Cardiac muscle cell (in vitro differentiated cells and primary cell): ENCODE results near the gene CALN1. TPM values are rescaled to one million over a fixed set of nuclear protein-coding genes. Genes with fewer than 3 reads are reported as not detected.

Experiments used
- DNase-seq, 2 donors: peaks; one replicate each; pipeline versions ENCODE4 v3.0.0 to v3.0.0-alpha.2; 2010 to 2017; ENCODE audit warnings: low read depth in 1 of 2, low spot score in 1 of 2
- H3K27ac ChIP-seq: fragments of 200-600 bp; sonication (generic); 2 replicates; pipeline ENCODE4 v1.5.1; 2016
- H3K27me3 ChIP-seq: fragments of 200-600 bp; sonication (generic); 2 replicates; pipeline ENCODE4 v1.6.0; 2016; ENCODE audit warnings: control low read depth
- H3K36me3 ChIP-seq: fragments of 200-600 bp; sonication (generic); 2 replicates; pipeline ENCODE4 v1.5.1; 2016; ENCODE audit warnings: control low read depth
- H3K4me1 ChIP-seq: fragments of 200-600 bp; sonication (generic); 2 replicates; pipeline ENCODE4 v1.8.1; 2017; ENCODE audit warnings: low read depth, mild to moderate bottlenecking, mixed run types
- H3K4me3 ChIP-seq: fragments of 200-600 bp; sonication (generic); 2 replicates; pipeline ENCODE4 v1.5.1; 2016; ENCODE audit warnings: mild to moderate bottlenecking
- H3K9me3 ChIP-seq: fragments of 200-600 bp; sonication (generic); 2 replicates; pipeline ENCODE4 v1.5.1; 2017; ENCODE audit warnings: low read depth, mild to moderate bottlenecking, control low read depth
- CTCF ChIP-seq: IDR thresholded peaks from 2 replicates; pipeline ENCODE4 v1.5.1; 2012; ENCODE audit warnings: low read depth, mild to moderate bottlenecking, low read length
- polyA plus RNA-seq: library from polyadenylated mRNA; unstranded; fragments of >200 nt; fragmentation: Nextera tagmentation; extraction: Ambion mirVana; gene quantifications from 2 replicates; pipeline ENCODE4 v1.2.1, GENCODE V29; 2016
- total RNA-seq: library from RNA; depleted of rRNA; stranded (reverse); fragments of >200 nt; gene quantifications from 2 replicates; pipeline ENCODE4 v1.2.3, GENCODE V29; 2016

Gene CALN1
- total and polyA plus RNA-seq, 2 experiments from 2014 or later, result 0.03 to 0.18 TPM

- no peak for DNase-seq
- Histone ChIP-seq H3K27me3 (no peaks in the 10 kb centered on the region), H3K36me3 (no peaks in the 10 kb centered on the region), H3K4me1 (no peaks in the 10 kb centered on the region), H3K27ac (no peak overlapping the region), H3K9me3 (no peaks in the 10 kb centered on the region), H3K4me3 (no peak overlapping the region)
- no peak for TF ChIP-seq CTCF
Observed at GRCh38 chr7:72445075-72445474, 32.9 kb upstream of the CALN1 start.

- no peaks in the 10 kb centered on the region for H3K4me1 ChIP-seq
- no peak overlapping the region for H3K27ac ChIP-seq
- H3K27me3 ChIP-seq, result no peaks in the 10 kb centered on the region
- DNase-seq, result no peak
- no peaks in the 10 kb centered on the region for H3K36me3 ChIP-seq
- H3K9me3 ChIP-seq, result no peaks in the 10 kb centered on the region
- TF ChIP-seq CTCF, result no peak
- H3K4me3 ChIP-seq, result no peak overlapping the region
Observed at GRCh38 chr7:72444026-72444776, 32.1 kb upstream of the CALN1 start.

- no peak for TF ChIP-seq CTCF
- DNase-seq, result no peak
Observed at GRCh38 chr7:72441791-72442190, 29.7 kb upstream of the CALN1 start.

GRCh38 chr7:72438491-72438890, 26.4 kb upstream of the CALN1 start:
- no peaks in the 10 kb centered on the region for H3K4me1 ChIP-seq
- H3K4me3 ChIP-seq, result no peak overlapping the region
- H3K36me3 ChIP-seq, result no peaks in the 10 kb centered on the region
- H3K27ac ChIP-seq, result no peak overlapping the region
- DNase-seq, result no peak
- no peaks in the 10 kb centered on the region for H3K9me3 ChIP-seq
- H3K27me3 ChIP-seq, result no peaks in the 10 kb centered on the region
- TF ChIP-seq CTCF, result no peak

More at GRCh38 chr7:72441791-72442190, 29.7 kb upstream of the CALN1 start:
- Histone ChIP-seq H3K4me3 (no peak overlapping the region), H3K9me3 (no peaks in the 10 kb centered on the region), H3K27me3 (no peaks in the 10 kb centered on the region), H3K4me1 (no peaks in the 10 kb centered on the region), H3K36me3 (no peaks in the 10 kb centered on the region), H3K27ac (no peak overlapping the region)

GRCh38 chr7:72437610-72438009, 25.5 kb upstream of the CALN1 start:
- TF ChIP-seq CTCF, result no peak
- DNase-seq, result no peak
- H3K9me3 ChIP-seq, result no peaks in the 10 kb centered on the region
- H3K36me3 ChIP-seq, result no peaks in the 10 kb centered on the region
- H3K4me1 ChIP-seq, result no peaks in the 10 kb centered on the region
- H3K4me3 ChIP-seq, result no peak overlapping the region
- no peaks in the 10 kb centered on the region for H3K27me3 ChIP-seq
- H3K27ac ChIP-seq, result no peak overlapping the region
